Stimulated activated effector memory CD8-positive, alpha-beta T cell treated with anti-CD3 and anti-CD28 coated beads, Interleukin-12 subunit alpha, Interleukin-12 subunit beta, amount 100 ng/mL, for 72 hours (primary cell): Measurements from ENCODE around the gene GAGE12J.
"Not testable (repeated sequence)": the region's sequence is repeated elsewhere in the genome, so short reads cannot be mapped to it uniquely, and the experiment has no call there.

Experiments used
- ATAC-seq: fragments of 150-1000 bp; cut with Tn5 transposase; 2 replicates; pipeline ENCODE4 v1.10.0; 2021
- DNase-seq, 2 donors: peaks; one replicate each; pipeline ENCODE4 v3.0.0; 2021 to 2022; ENCODE audit warnings: low spot score in 2 of 2
- H3K27ac Mint-ChIP-seq: one replicate; pipeline ENCODE4 v1.8.0; 2022; ENCODE audit warnings: mild to moderate bottlenecking, mixed read lengths
- H3K36me3 Mint-ChIP-seq: one replicate; pipeline ENCODE4 v1.8.0; 2022; ENCODE audit warnings: mild to moderate bottlenecking, mixed read lengths
- H3K4me1 Mint-ChIP-seq: one replicate; pipeline ENCODE4 v1.8.0; 2022; ENCODE audit warnings: mixed read lengths
- H3K4me3 Mint-ChIP-seq: one replicate; pipeline ENCODE4 v1.8.0; 2022; ENCODE audit warnings: mild to moderate bottlenecking, mixed read lengths
- H3K9me3 Mint-ChIP-seq: one replicate; pipeline ENCODE4 v1.8.0; 2022; ENCODE audit warnings: mixed read lengths

The GAGE12J gene

DNA sequence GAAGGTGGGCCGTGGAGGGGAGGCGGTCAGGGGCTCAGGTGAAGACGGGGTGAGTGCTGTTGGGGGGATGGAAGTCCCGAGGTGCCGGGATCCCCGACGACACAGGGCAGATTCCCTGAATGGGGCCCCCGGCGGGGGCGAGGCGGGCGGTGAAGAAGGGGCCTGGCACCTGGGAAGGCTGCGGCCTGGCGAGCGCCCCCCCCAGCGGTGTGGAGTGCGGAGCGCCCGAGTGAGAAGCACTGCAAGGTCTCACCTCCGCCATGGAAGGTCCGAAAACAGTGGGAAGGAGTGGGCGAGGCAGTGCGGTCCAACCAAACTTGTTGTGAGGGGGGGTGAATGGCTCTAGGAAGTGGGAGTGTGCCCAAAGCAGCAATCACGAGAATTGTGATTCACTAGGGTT lies 19.6 kb downstream of the GAGE12J start:
- H3K9me3 Mint-ChIP-seq, H3K4me3 Mint-ChIP-seq, DNase-seq, ATAC-seq, H3K36me3 Mint-ChIP-seq, H3K4me1 Mint-ChIP-seq, H3K27ac Mint-ChIP-seq: not testable (repeated sequence)

DNA sequence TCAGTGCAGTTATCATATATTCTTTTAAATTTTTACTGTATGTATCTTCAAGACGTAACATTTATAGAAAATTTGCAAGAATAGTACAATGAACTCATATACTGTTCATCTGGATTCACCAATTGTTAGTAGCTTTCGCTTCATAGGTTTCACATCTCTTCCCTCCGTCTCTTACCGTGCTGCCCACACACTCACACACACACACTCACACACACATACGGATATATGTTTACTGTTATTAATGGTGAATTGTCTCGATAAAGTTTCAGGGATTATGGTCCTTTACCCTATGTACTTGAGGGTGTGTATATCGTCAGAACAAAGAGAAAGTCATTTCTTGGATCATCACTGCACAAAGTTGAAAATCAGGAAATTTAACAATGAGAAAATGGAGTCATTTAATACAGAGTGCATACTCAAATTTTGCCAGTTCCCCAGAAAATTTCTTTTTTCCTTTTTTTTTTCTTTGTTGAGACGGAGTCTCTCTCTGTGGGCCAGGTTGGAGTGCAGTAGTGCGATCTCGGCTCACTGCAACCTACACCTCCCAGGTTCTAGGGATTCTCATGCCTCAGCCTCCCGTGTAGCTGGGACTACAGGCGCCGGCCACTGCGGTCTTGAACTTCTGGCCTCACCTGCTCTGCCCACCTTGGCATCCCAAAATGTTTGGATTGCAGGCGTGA lies 22.8 kb downstream of the GAGE12J start:
- H3K27ac Mint-ChIP-seq, H3K4me1 Mint-ChIP-seq, H3K4me3 Mint-ChIP-seq, H3K36me3 Mint-ChIP-seq, ATAC-seq, DNase-seq, H3K9me3 Mint-ChIP-seq: not testable (repeated sequence)

DNA sequence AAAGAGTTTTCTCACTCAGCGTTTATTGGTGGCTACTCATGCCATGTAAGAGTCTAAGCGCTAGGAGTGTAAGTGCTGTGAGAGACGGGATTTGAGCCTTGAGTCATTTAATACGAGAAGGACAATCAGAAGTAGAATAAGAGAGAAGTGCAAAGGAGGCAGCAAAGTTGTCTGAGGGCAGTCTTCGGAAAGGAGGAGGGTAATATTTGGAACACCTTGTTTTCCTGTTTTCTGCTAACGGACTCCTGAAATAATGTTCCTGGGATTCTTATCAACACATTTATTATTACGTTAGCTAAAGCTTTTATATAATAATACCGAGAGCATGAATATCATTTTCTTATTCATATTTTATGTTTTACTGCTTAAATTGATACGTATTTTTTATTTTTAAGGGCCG lies 23.6 kb downstream of the GAGE12J start:
- not testable (repeated sequence) for DNase-seq, H3K27ac Mint-ChIP-seq, ATAC-seq, H3K4me3 Mint-ChIP-seq, H3K36me3 Mint-ChIP-seq, H3K9me3 Mint-ChIP-seq, H3K4me1 Mint-ChIP-seq

DNA sequence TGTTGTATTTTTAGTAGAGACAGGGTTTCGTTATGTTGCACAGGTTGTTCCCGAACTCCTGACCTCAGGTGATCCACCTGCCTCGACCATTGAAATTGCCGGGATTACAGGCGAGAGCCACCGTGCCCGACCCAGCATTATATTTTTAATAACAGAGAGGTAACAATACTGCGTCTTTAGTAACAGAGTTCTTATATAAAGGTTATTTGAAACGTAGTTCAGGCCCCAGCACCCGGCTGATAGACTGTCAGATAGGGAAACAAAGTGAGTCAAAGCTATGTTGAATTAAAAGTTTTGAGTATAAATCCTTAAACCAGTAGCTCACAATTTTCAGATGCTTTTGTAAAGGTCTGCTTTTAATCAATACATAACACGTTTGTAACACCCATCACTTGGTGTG lies 24.3 kb downstream of the GAGE12J start:
- not testable (repeated sequence) for H3K9me3 Mint-ChIP-seq, ATAC-seq, H3K4me3 Mint-ChIP-seq, H3K36me3 Mint-ChIP-seq, H3K27ac Mint-ChIP-seq, H3K4me1 Mint-ChIP-seq, DNase-seq
